ENCODE results near the gene SEPTIN5.

The SEPTIN5 gene

DNA sequence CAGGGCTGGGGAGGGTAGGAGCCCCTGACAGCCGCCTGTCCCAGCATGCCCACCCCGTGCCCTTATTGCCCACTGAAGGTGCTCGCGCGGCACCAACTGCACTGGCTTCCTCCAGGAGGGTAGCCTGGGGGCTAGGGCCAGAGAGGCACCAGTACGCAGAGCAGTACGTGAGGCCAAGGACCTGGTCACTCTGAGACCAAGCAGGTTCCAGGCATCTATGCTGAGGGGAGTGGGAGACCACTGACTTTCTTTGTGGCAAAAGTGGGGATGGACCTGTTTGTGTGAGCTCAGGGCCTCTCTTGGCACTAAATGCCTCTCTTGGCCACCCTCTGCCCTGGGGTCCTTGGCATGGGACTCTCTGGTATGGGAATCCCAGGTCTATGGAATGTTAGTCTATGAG is 19.9 kb downstream of the SEPTIN5 start:
- no peaks in the 10 kb centered on the region for H3K36me3 ChIP-seq (ENCODE audit: control insufficient read depth, insufficient read depth, low read length)
- peaks cover 6% of the 10 kb centered on the region for H3K4me1 ChIP-seq (ENCODE audit: control insufficient read depth, insufficient read depth, low read length, poor library complexity, severe bottlenecking)

DNA sequence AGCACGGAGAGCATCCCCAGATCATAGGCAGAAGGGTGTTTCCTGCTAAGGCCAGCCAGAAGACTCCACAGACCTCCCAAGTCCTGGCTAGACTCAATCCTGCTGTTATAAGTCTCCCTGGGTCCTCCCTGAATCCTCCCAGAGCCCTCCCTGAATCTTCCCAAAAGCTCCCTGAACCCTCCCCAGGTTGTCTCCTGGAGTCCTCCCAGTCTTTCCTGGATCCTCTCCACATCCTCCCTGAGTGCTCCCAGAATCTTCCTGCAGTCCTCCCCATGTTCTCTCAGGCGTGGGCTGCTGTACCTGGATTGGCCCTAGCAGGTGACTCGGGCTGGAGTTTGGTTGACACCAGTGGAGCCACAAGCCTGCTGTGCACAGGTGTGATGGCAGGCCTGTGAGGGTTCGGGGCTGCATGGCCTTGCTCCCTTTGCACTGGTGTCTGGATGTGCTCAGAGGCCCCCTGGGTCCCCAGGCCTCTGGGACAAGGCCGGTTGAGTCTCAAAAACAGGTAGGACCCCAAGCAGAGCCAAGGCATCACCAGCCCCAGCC is 20.6 kb downstream of the SEPTIN5 start:
- no peak for DNase-seq
- Histone ChIP-seq H3K27ac (ENCODE audit: insufficient read depth, low read length, poor library complexity, severe bottlenecking) (no peak overlapping the region), H3K27me3 (replicated peaks; ENCODE audit: control insufficient read depth, insufficient read depth, low read length, poor library complexity, severe bottlenecking) (no peaks in the 10 kb centered on the region), H3K4me3 (ENCODE audit: insufficient read depth, low read depth, low read length, poor library complexity, severe bottlenecking) (no peak overlapping the region), H3K9me3 (ENCODE audit: control insufficient read depth, low read length) (no peaks in the 10 kb centered on the region), H3K36me3 (ENCODE audit: control insufficient read depth, insufficient read depth, low read length) (no peaks in the 10 kb centered on the region), H3K4me1 (ENCODE audit: control insufficient read depth, insufficient read depth, low read length, poor library complexity, severe bottlenecking) (peaks cover 6% of the 10 kb centered on the region)

More for the DNA sequence above, 19.9 kb downstream of the SEPTIN5 start:
- Histone ChIP-seq H3K4me3 (ENCODE audit: insufficient read depth, low read depth, low read length, poor library complexity, severe bottlenecking) (no peak overlapping the region), H3K27me3 (replicated peaks; ENCODE audit: control insufficient read depth, insufficient read depth, low read length, poor library complexity, severe bottlenecking) (no peaks in the 10 kb centered on the region), H3K9me3 (ENCODE audit: control insufficient read depth, low read length) (no peaks in the 10 kb centered on the region), H3K27ac (ENCODE audit: insufficient read depth, low read length, poor library complexity, severe bottlenecking) (no peak overlapping the region)
- DNase-seq, result no peak

DNA sequence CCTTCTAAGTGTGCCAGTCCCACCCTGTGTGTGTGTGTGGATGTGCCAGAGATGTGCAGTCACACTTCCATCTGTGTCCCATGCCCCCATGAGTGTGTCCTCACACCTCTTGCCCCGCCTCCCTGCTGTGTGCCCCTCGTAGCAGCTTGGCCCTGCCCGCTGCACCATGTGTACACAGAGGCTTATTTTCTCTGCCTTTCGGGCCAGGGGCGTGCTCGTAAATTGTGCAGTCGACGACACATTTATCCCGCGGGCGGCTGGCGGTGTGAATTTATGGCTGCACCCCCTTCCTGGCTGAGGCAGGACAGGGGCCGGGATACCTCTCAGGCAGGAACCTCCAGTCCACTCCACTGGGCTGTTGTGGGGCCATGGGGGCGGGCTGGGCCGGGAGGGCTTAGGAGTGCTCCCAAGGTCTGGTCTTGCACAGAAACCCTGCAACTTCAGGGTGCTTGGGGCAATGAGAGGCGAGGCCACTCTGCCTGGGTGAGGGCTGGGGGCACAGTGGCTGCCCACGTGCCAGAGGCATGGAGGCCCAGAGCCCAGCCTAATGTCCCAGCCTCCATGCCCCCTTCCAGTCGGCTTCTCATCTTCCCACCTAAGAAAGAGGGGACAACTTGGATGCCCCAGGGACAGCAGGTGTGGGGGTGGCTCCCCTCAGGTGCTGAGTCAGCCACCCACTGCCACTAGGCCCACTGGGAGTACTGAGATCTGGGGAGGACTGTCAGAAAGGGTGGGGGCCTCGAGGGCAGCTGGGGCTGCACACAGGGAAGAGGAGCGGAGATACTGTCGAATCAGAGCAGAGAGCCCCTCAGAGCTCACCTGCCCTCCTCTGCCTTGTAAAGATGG is 21.6 kb downstream of the SEPTIN5 start:
- Histone ChIP-seq H3K36me3 (ENCODE audit: control insufficient read depth, insufficient read depth, low read length) (no peaks in the 10 kb centered on the region), H3K4me3 (ENCODE audit: insufficient read depth, low read depth, low read length, poor library complexity, severe bottlenecking) (no peak overlapping the region), H3K4me1 (ENCODE audit: control insufficient read depth, insufficient read depth, low read length, poor library complexity, severe bottlenecking) (peaks cover 5% of the 10 kb centered on the region), H3K27me3 (replicated peaks; ENCODE audit: control insufficient read depth, insufficient read depth, low read length, poor library complexity, severe bottlenecking) (no peaks in the 10 kb centered on the region), H3K27ac (ENCODE audit: insufficient read depth, low read length, poor library complexity, severe bottlenecking) (no peak overlapping the region), H3K9me3 (ENCODE audit: control insufficient read depth, low read length) (no peaks in the 10 kb centered on the region)
- no peak for DNase-seq

GRCh38 chr22:19737846-19738663 is 23.8 kb downstream of the SEPTIN5 start:
- H3K4me1 ChIP-seq (ENCODE audit: control insufficient read depth, insufficient read depth, low read length, poor library complexity, severe bottlenecking), result no peaks in the 10 kb centered on the region
- no peaks in the 10 kb centered on the region for H3K9me3 ChIP-seq (ENCODE audit: control insufficient read depth, low read length)
- DNase-seq, result no peak
- H3K27ac ChIP-seq (ENCODE audit: insufficient read depth, low read length, poor library complexity, severe bottlenecking), result no peak overlapping the region
- no peaks in the 10 kb centered on the region for H3K36me3 ChIP-seq (ENCODE audit: control insufficient read depth, insufficient read depth, low read length)
- H3K4me3 ChIP-seq (ENCODE audit: insufficient read depth, low read depth, low read length, poor library complexity, severe bottlenecking), result no peak overlapping the region
- no peaks in the 10 kb centered on the region for H3K27me3 ChIP-seq (replicated peaks; ENCODE audit: control insufficient read depth, insufficient read depth, low read length, poor library complexity, severe bottlenecking)

DNA sequence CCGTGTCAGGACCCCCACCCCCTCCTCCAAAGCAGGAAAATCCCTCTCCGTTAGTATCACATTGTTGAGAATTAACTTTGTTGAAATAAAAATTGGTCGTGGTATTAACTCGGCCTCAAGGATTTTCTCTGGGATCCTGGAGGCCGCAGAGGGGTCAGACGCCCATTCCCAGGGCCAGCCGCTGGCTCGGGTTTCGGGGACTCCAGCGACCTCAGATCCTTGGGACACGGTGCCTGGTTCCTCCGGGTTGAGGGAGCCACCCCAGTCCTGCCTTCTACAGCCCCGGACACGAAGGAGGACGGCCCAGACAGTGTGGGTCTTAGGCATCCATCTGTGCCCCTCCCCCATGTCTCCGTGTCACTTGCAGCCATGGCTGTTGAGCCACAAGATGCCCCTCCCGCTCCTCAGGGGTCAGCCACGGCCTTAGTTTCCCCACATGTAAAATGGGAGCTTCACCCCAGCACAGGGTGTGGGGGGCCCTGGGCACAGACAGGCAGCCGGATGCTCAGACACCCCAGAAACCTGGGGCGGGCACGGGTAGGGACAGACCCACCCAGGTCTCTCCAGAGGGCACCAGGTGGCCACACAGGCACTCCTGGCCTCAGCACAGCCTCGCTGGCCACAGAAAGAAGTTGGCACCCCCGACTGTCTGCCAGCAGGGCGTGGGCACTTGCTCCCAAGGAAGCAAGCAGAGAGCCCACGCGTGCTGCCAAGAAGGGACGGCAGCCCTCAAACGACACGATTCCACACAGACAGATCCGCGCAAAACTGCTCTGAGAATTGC is 24.6 kb downstream of the SEPTIN5 start:
- no peak for DNase-seq
- Histone ChIP-seq H3K4me1 (ENCODE audit: control insufficient read depth, insufficient read depth, low read length, poor library complexity, severe bottlenecking) (no peaks in the 10 kb centered on the region), H3K27ac (ENCODE audit: insufficient read depth, low read length, poor library complexity, severe bottlenecking) (no peak overlapping the region), H3K36me3 (ENCODE audit: control insufficient read depth, insufficient read depth, low read length) (no peaks in the 10 kb centered on the region), H3K9me3 (ENCODE audit: control insufficient read depth, low read length) (no peaks in the 10 kb centered on the region), H3K27me3 (replicated peaks; ENCODE audit: control insufficient read depth, insufficient read depth, low read length, poor library complexity, severe bottlenecking) (no peaks in the 10 kb centered on the region), H3K4me3 (ENCODE audit: insufficient read depth, low read depth, low read length, poor library complexity, severe bottlenecking) (no peak overlapping the region)

- no peaks in the 10 kb centered on the region for H3K27me3 ChIP-seq (replicated peaks; ENCODE audit: control insufficient read depth, insufficient read depth, low read length, poor library complexity, severe bottlenecking)
Observed at GRCh38 chr22:19739448-19739895, 25.2 kb downstream of the SEPTIN5 start.

GRCh38 chr22:19739911-19740449 is 25.7 kb downstream of the SEPTIN5 start:
- Histone ChIP-seq H3K4me3 (ENCODE audit: insufficient read depth, low read depth, low read length, poor library complexity, severe bottlenecking) (no peak overlapping the region), H3K27ac (ENCODE audit: insufficient read depth, low read length, poor library complexity, severe bottlenecking) (no peak overlapping the region), H3K36me3 (ENCODE audit: control insufficient read depth, insufficient read depth, low read length) (no peaks in the 10 kb centered on the region), H3K27me3 (replicated peaks; ENCODE audit: control insufficient read depth, insufficient read depth, low read length, poor library complexity, severe bottlenecking) (no peaks in the 10 kb centered on the region), H3K4me1 (ENCODE audit: control insufficient read depth, insufficient read depth, low read length, poor library complexity, severe bottlenecking) (no peaks in the 10 kb centered on the region), H3K9me3 (ENCODE audit: control insufficient read depth, low read length) (no peaks in the 10 kb centered on the region)
- no peak for DNase-seq

More at GRCh38 chr22:19739448-19739895, 25.2 kb downstream of the SEPTIN5 start:
- H3K4me1 ChIP-seq (ENCODE audit: control insufficient read depth, insufficient read depth, low read length, poor library complexity, severe bottlenecking), result no peaks in the 10 kb centered on the region
- H3K9me3 ChIP-seq (ENCODE audit: control insufficient read depth, low read length), result no peaks in the 10 kb centered on the region
- H3K4me3 ChIP-seq (ENCODE audit: insufficient read depth, low read depth, low read length, poor library complexity, severe bottlenecking), result no peak overlapping the region
- no peaks in the 10 kb centered on the region for H3K36me3 ChIP-seq (ENCODE audit: control insufficient read depth, insufficient read depth, low read length)
- no peak for DNase-seq
- H3K27ac ChIP-seq (ENCODE audit: insufficient read depth, low read length, poor library complexity, severe bottlenecking), result no peak overlapping the region

DNA sequence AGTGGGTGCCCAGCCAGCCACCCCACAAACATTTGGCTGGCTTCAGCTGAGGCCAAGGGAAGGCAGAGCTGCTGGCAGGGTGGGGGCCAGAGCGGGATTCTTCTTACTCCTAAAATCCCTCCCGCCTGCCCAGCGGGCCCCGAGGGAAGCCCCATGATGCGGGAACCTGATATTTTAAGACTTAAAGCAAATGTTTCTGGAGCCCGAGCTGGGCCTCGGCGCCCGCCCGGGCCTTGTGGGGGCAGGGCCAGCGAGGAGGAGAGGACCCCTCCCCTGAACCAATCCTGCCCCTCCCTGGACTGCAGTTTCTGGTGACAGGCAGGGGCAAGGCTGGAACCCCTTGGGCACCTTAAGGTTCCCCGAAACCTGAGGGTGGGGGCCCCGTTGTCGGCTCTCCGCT is 26.3 kb downstream of the SEPTIN5 start:
- Histone ChIP-seq H3K36me3 (ENCODE audit: control insufficient read depth, insufficient read depth, low read length) (no peaks in the 10 kb centered on the region), H3K9me3 (ENCODE audit: control insufficient read depth, low read length) (no peaks in the 10 kb centered on the region), H3K27me3 (replicated peaks; ENCODE audit: control insufficient read depth, insufficient read depth, low read length, poor library complexity, severe bottlenecking) (no peaks in the 10 kb centered on the region), H3K4me1 (ENCODE audit: control insufficient read depth, insufficient read depth, low read length, poor library complexity, severe bottlenecking) (no peaks in the 10 kb centered on the region), H3K4me3 (ENCODE audit: insufficient read depth, low read depth, low read length, poor library complexity, severe bottlenecking) (no peak overlapping the region), H3K27ac (ENCODE audit: insufficient read depth, low read length, poor library complexity, severe bottlenecking) (no peak overlapping the region)
- no peak for DNase-seq

GRCh38 chr22:19741053-19741452 is 26.8 kb downstream of the SEPTIN5 start:
- H3K27ac ChIP-seq (ENCODE audit: insufficient read depth, low read length, poor library complexity, severe bottlenecking), result no peak overlapping the region

More at GRCh38 chr22:19741053-19741452, 26.8 kb downstream of the SEPTIN5 start:
- Histone ChIP-seq H3K4me3 (ENCODE audit: insufficient read depth, low read depth, low read length, poor library complexity, severe bottlenecking) (no peak overlapping the region), H3K9me3 (ENCODE audit: control insufficient read depth, low read length) (no peaks in the 10 kb centered on the region), H3K4me1 (ENCODE audit: control insufficient read depth, insufficient read depth, low read length, poor library complexity, severe bottlenecking) (no peaks in the 10 kb centered on the region), H3K36me3 (ENCODE audit: control insufficient read depth, insufficient read depth, low read length) (no peaks in the 10 kb centered on the region), H3K27me3 (replicated peaks; ENCODE audit: control insufficient read depth, insufficient read depth, low read length, poor library complexity, severe bottlenecking) (no peaks in the 10 kb centered on the region)
- DNase-seq, result no peak
